ENCODE data around the gene PFKFB2.

Gene PFKFB2

GRCh38 chr1:207052911-207053769 is at the start of gene PFKFB2:
PFKFB2 (plus strand) TSS chr1:207053275; CDS start chr1:207054718, 1,443 bp downstream.
- peak within 1 kb of the TSS; percentile 93 for H3K4me3 ChIP-seq (ENCODE audit: low read length)
- H3K4me1 ChIP-seq (ENCODE audit: control insufficient read depth, low read depth, low read length): peaks cover 11% of the 10 kb centered on the region
- no peaks in the 10 kb centered on the region for H3K9me3 ChIP-seq (ENCODE audit: control insufficient read depth, low read depth, low read length)
- H3K27ac ChIP-seq (ENCODE audit: low read length): peak within 1 kb of the TSS; percentile 87
- peak within 1 kb of the TSS; percentile 91 for H3K9ac ChIP-seq (ENCODE audit: low read length)
- no peaks in the 10 kb centered on the region for H3K27me3 ChIP-seq (ENCODE audit: control insufficient read depth, insufficient read depth, low read length)
- H3K36me3 ChIP-seq (ENCODE audit: control insufficient read depth, low read depth, low read length): peaks cover 14% of the 10 kb centered on the region

GRCh38 chr1:207004931-207005830 is 47.9 kb upstream of the PFKFB2 start:
- Histone ChIP-seq H3K4me3 (ENCODE audit: low read length) (no peak overlapping the region), H3K9me3 (ENCODE audit: control insufficient read depth, low read depth, low read length) (no peaks in the 10 kb centered on the region), H3K36me3 (ENCODE audit: control insufficient read depth, low read depth, low read length) (no peaks in the 10 kb centered on the region), H3K4me1 (ENCODE audit: control insufficient read depth, low read depth, low read length) (no peaks in the 10 kb centered on the region), H3K9ac (ENCODE audit: low read length) (no peak overlapping the region), H3K27me3 (ENCODE audit: control insufficient read depth, insufficient read depth, low read length) (no peaks in the 10 kb centered on the region), H3K27ac (ENCODE audit: low read length) (no peak overlapping the region)

- H3K27ac ChIP-seq (ENCODE audit: low read length): no peak overlapping the region
- no peaks in the 10 kb centered on the region for H3K9me3 ChIP-seq (ENCODE audit: control insufficient read depth, low read depth, low read length)
- no peaks in the 10 kb centered on the region for H3K27me3 ChIP-seq (ENCODE audit: control insufficient read depth, insufficient read depth, low read length)
- H3K4me1 ChIP-seq (ENCODE audit: control insufficient read depth, low read depth, low read length): no peaks in the 10 kb centered on the region
- no peak overlapping the region for H3K9ac ChIP-seq (ENCODE audit: low read length)
- no peak overlapping the region for H3K4me3 ChIP-seq (ENCODE audit: low read length)
- H3K36me3 ChIP-seq (ENCODE audit: control insufficient read depth, low read depth, low read length): no peaks in the 10 kb centered on the region
Observed at GRCh38 chr1:207006083-207006482, 47.0 kb upstream of the PFKFB2 start.

- no peaks in the 10 kb centered on the region for H3K36me3 ChIP-seq (ENCODE audit: control insufficient read depth, low read depth, low read length)
- H3K4me3 ChIP-seq (ENCODE audit: low read length): no peak overlapping the region
- H3K9me3 ChIP-seq (ENCODE audit: control insufficient read depth, low read depth, low read length): no peaks in the 10 kb centered on the region
- H3K27ac ChIP-seq (ENCODE audit: low read length): no peak overlapping the region
- no peaks in the 10 kb centered on the region for H3K4me1 ChIP-seq (ENCODE audit: control insufficient read depth, low read depth, low read length)
- H3K27me3 ChIP-seq (ENCODE audit: control insufficient read depth, insufficient read depth, low read length): no peaks in the 10 kb centered on the region
- H3K9ac ChIP-seq (ENCODE audit: low read length): no peak overlapping the region
Observed at GRCh38 chr1:207006914-207007313, 46.2 kb upstream of the PFKFB2 start.

- no peaks in the 10 kb centered on the region for H3K4me1 ChIP-seq (ENCODE audit: control insufficient read depth, low read depth, low read length)
- H3K4me3 ChIP-seq (ENCODE audit: low read length): no peak overlapping the region
- H3K27ac ChIP-seq (ENCODE audit: low read length): no peak overlapping the region
- H3K27me3 ChIP-seq (ENCODE audit: control insufficient read depth, insufficient read depth, low read length): no peaks in the 10 kb centered on the region
- no peak overlapping the region for H3K9ac ChIP-seq (ENCODE audit: low read length)
- H3K9me3 ChIP-seq (ENCODE audit: control insufficient read depth, low read depth, low read length): no peaks in the 10 kb centered on the region
- H3K36me3 ChIP-seq (ENCODE audit: control insufficient read depth, low read depth, low read length): no peaks in the 10 kb centered on the region
Observed at GRCh38 chr1:207007352-207008033, 45.6 kb upstream of the PFKFB2 start.

GRCh38 chr1:207009182-207009850 is 43.8 kb upstream of the PFKFB2 start:
- H3K4me1 ChIP-seq (ENCODE audit: control insufficient read depth, low read depth, low read length): no peaks in the 10 kb centered on the region

GRCh38 chr1:207009945-207010344 is 43.1 kb upstream of the PFKFB2 start:
- Histone ChIP-seq H3K36me3 (ENCODE audit: control insufficient read depth, low read depth, low read length) (no peaks in the 10 kb centered on the region), H3K4me1 (ENCODE audit: control insufficient read depth, low read depth, low read length) (no peaks in the 10 kb centered on the region), H3K9ac (ENCODE audit: low read length) (no peak overlapping the region), H3K27me3 (ENCODE audit: control insufficient read depth, insufficient read depth, low read length) (no peaks in the 10 kb centered on the region), H3K9me3 (ENCODE audit: control insufficient read depth, low read depth, low read length) (no peaks in the 10 kb centered on the region), H3K27ac (ENCODE audit: low read length) (no peak overlapping the region), H3K4me3 (ENCODE audit: low read length) (no peak overlapping the region)

More at GRCh38 chr1:207009182-207009850, 43.8 kb upstream of the PFKFB2 start:
- Histone ChIP-seq H3K4me3 (ENCODE audit: low read length) (no peak overlapping the region), H3K27ac (ENCODE audit: low read length) (no peak overlapping the region), H3K9me3 (ENCODE audit: control insufficient read depth, low read depth, low read length) (no peaks in the 10 kb centered on the region), H3K27me3 (ENCODE audit: control insufficient read depth, insufficient read depth, low read length) (no peaks in the 10 kb centered on the region), H3K9ac (ENCODE audit: low read length) (no peak overlapping the region), H3K36me3 (ENCODE audit: control insufficient read depth, low read depth, low read length) (no peaks in the 10 kb centered on the region)

GRCh38 chr1:207010726-207011125 is 42.3 kb upstream of the PFKFB2 start:
- no peaks in the 10 kb centered on the region for H3K9me3 ChIP-seq (ENCODE audit: control insufficient read depth, low read depth, low read length)
- no peaks in the 10 kb centered on the region for H3K27me3 ChIP-seq (ENCODE audit: control insufficient read depth, insufficient read depth, low read length)
- no peak overlapping the region for H3K4me3 ChIP-seq (ENCODE audit: low read length)
- no peaks in the 10 kb centered on the region for H3K36me3 ChIP-seq (ENCODE audit: control insufficient read depth, low read depth, low read length)
- H3K4me1 ChIP-seq (ENCODE audit: control insufficient read depth, low read depth, low read length): no peaks in the 10 kb centered on the region
- H3K9ac ChIP-seq (ENCODE audit: low read length): no peak overlapping the region
- H3K27ac ChIP-seq (ENCODE audit: low read length): no peak overlapping the region

GRCh38 chr1:207013321-207014085 is 39.6 kb upstream of the PFKFB2 start:
- Histone ChIP-seq H3K9ac (ENCODE audit: low read length) (no peak overlapping the region), H3K36me3 (ENCODE audit: control insufficient read depth, low read depth, low read length) (no peaks in the 10 kb centered on the region), H3K4me3 (ENCODE audit: low read length) (no peak overlapping the region), H3K9me3 (ENCODE audit: control insufficient read depth, low read depth, low read length) (no peaks in the 10 kb centered on the region), H3K27me3 (ENCODE audit: control insufficient read depth, insufficient read depth, low read length) (no peaks in the 10 kb centered on the region), H3K27ac (ENCODE audit: low read length) (no peak overlapping the region), H3K4me1 (ENCODE audit: control insufficient read depth, low read depth, low read length) (no peaks in the 10 kb centered on the region)

- H3K27me3 ChIP-seq (ENCODE audit: control insufficient read depth, insufficient read depth, low read length): no peaks in the 10 kb centered on the region
Observed at GRCh38 chr1:207014728-207015127, 38.3 kb upstream of the PFKFB2 start.

More at GRCh38 chr1:207014728-207015127, 38.3 kb upstream of the PFKFB2 start:
- no peaks in the 10 kb centered on the region for H3K9me3 ChIP-seq (ENCODE audit: control insufficient read depth, low read depth, low read length)
- H3K9ac ChIP-seq (ENCODE audit: low read length): no peak overlapping the region
- no peaks in the 10 kb centered on the region for H3K36me3 ChIP-seq (ENCODE audit: control insufficient read depth, low read depth, low read length)
- no peak overlapping the region for H3K27ac ChIP-seq (ENCODE audit: low read length)
- no peaks in the 10 kb centered on the region for H3K4me1 ChIP-seq (ENCODE audit: control insufficient read depth, low read depth, low read length)
- no peak overlapping the region for H3K4me3 ChIP-seq (ENCODE audit: low read length)

Measured in iPS-18a (cell line).